Body of pancreas (tissue), 4 donors: ENCODE measurements around the gene SERPINB6. TPM values are rescaled to one million over a fixed set of nuclear protein-coding genes. Genes with fewer than 3 reads are reported as not detected.

Experiments used
- ATAC-seq: fragments of 150-250 bp; one replicate; pipeline ENCODE4 v1.9.1; 2016
- DNase-seq, 4 donors: peaks; one replicate each; pipeline ENCODE4 v3.0.0-alpha.2; 2019
- H3K27ac ChIP-seq, 4 donors: fragments of 200-600 bp; sonication (generic); 1 replicate in 3 of 4; 2 replicates in 1 of 4; pipeline versions ENCODE4 v1.5.1 to v1.6.1; 2016 to 2019; ENCODE audit warnings: mild to moderate bottlenecking in 1 of 4, mixed read lengths in 1 of 4, moderate library complexity in 1 of 4
- H3K27me3 ChIP-seq, 2 donors: fragments of 200-600 bp; sonication (generic); one replicate each; pipeline ENCODE4 v1.6.0; 2016; ENCODE audit warnings: mild to moderate bottlenecking in 1 of 2
- H3K36me3 ChIP-seq, 2 donors: fragments of 200-600 bp; sonication (generic); replicated peaks in 1 of 2; 2 replicates each; pipeline ENCODE4 v1.5.1; 2016; ENCODE audit warnings: low read depth in 2 of 2; ENCODE audit not compliant: insufficient read depth in 1 of 2
- H3K4me1 ChIP-seq: fragments of 200-600 bp; sonication (generic); one replicate; pipeline ENCODE4 v1.6.0; 2016
- H3K4me3 ChIP-seq, 2 donors: fragments of 200-600 bp; sonication (generic); 1 replicate in 1 of 2; 2 replicates in 1 of 2; pipeline ENCODE4 v1.5.1; 2016 to 2019
- H3K9me3 ChIP-seq, 3 donors: fragments of 200-600 bp; sonication (generic); 1 replicate in 2 of 3; 2 replicates in 1 of 3; pipeline ENCODE4 v1.5.1; 2016
- CTCF ChIP-seq, 7 experiments: fragments of 450-650 bp in 4 of 7; fragments of 200-600 bp in 3 of 7; sonication (generic) in 3 of 7; IDR thresholded peaks; one replicate each; pipeline ENCODE4 v1.5.1; 2016 to 2019; ENCODE audit warnings: antibody characterized with exemption in 7 of 7
- POLR2A ChIP-seq, 3 donors: fragments of 450-650 bp; IDR thresholded peaks; one replicate each; pipeline ENCODE4 v1.6.1; 2016; ENCODE audit warnings: antibody characterized with exemption in 3 of 3, mild to moderate bottlenecking in 2 of 3
- WGBS, 2 donors: methylation state at CpG; one replicate each; pipeline ENCODE4 v1.1.5; 2017; 5-methylcytosine and 5-hydroxymethylcytosine counted together
- intact Hi-C: fragments of 100-400 bp; cut with DNase I; formaldehyde crosslinking; loops from one replicate; pipeline ENCODE4 v1.15.1; 2023
- total RNA-seq, 2 donors: library from RNA; depleted of rRNA; stranded (reverse); fragments of >200 nt; gene quantifications; one replicate each; pipeline ENCODE4 v1.1.0, GENCODE V29; 2016

The SERPINB6 gene
- total RNA-seq, 2 donors from 2014 or later: 113 to 147 TPM

- no peaks in the 10 kb centered on the region for H3K9me3 ChIP-seq
- H3K4me1 ChIP-seq: peaks cover 20% of the 10 kb centered on the region
- DNase-seq (peak; percentile 73 to 79 (median 76)), ATAC-seq (peak; percentile 80)
- H3K36me3 ChIP-seq: no peaks in the 10 kb centered on the region
- WGBS, 2 donors: 1% methylated on average over 21 to 62 of the region's 80 CpGs
- intact Hi-C loops: no loop called here
- TF ChIP-seq CTCF (IDR thresholded peaks at IDR 0.05) (no peak), POLR2A (IDR thresholded peaks at IDR 0.05) (peak in 1 of 3 donors; percentile 55)
- H3K4me3 ChIP-seq: peak overlapping the region; percentile 47
- H3K27me3 ChIP-seq: no peaks in the 10 kb centered on the region
- peak overlapping the region; percentile 94 to 99 (median 96) for H3K27ac ChIP-seq
These were observed 481 bp downstream of the SERPINB6 start for GRCh38 chr6:2970753-2971419.

DNA sequence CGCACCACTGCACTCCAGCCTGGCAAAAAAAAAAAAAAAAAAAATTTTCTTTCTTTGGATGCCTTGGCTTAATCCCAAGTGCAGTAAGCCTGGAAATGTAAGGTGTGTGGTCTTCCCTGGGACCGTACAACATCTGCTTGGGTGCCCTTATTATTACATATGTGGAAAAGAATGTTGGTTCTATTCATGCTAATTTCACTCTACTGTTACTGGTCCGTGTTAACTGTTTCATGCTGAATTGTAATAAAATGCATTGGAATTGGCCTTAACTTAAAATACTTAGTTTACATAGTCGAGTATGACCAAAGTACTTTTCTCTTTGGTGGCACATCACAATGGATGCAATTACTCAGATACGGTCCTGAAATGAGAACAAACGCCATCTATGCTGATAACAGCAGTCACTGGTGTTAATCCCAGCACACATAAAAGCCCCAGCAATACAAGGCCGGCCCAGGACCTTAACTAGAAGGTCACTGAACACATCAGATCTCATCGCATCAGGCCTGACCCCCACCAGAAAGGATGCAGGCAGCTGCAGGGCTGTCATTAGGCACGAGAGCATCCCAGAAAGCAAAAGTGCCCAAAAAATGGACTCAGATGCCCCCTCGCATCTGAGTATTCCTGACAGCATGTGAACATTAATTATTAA lies 1.2 kb downstream of the SERPINB6 start:
- 34 to 39% methylated on average over 10 of the region's 10 CpGs for WGBS, 2 donors
- no peaks in the 10 kb centered on the region for H3K27me3 ChIP-seq
- H3K36me3 ChIP-seq: no peaks in the 10 kb centered on the region
- DNase-seq: no peak
- H3K4me1 ChIP-seq: peaks cover 23% of the 10 kb centered on the region
- TF ChIP-seq POLR2A (IDR thresholded peaks at IDR 0.05) (no peak), CTCF (IDR thresholded peaks at IDR 0.05) (no peak)
- intact Hi-C loops: no loop called here
- no peaks in the 10 kb centered on the region for H3K9me3 ChIP-seq
- no peak overlapping the region for H3K4me3 ChIP-seq
- H3K27ac ChIP-seq: peak overlapping the region; percentile 39 to 99 (median 94)
- ATAC-seq: no peak

DNA sequence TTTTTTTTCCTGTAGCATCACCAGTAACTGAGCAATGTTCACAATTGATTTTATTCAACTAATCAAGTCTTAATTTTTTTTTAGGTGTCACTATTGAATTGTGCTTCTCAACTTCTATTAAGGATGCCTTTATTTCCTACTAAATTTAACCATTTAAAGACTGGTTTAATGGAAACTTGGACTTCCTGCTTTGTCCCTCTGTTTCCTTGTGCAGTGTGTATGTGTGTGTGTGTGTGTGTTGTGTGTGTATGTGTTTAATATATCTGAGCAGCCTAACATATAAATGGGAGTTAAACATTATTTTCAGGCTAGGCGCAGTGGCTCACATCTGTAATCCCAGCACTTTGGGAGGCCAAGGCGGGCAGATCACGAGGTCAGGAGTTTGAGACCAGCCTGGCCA lies 1.8 kb downstream of the SERPINB6 start:
- ATAC-seq: no peak
- no peaks in the 10 kb centered on the region for H3K36me3 ChIP-seq
- H3K4me1 ChIP-seq: peaks cover 23% of the 10 kb centered on the region
- no peaks in the 10 kb centered on the region for H3K9me3 ChIP-seq
- no peaks in the 10 kb centered on the region for H3K27me3 ChIP-seq
- H3K4me3 ChIP-seq: no peak overlapping the region
- peak overlapping the region in 3 of 4 donors; percentile 94 to 99 (median 95) for H3K27ac ChIP-seq
- WGBS, 2 donors: 79 to 92% methylated on average over 3 of the region's 3 CpGs
- intact Hi-C loops: no loop called here
- DNase-seq: no peak
- TF ChIP-seq CTCF (IDR thresholded peaks at IDR 0.05) (no peak), POLR2A (IDR thresholded peaks at IDR 0.05) (no peak)

DNA sequence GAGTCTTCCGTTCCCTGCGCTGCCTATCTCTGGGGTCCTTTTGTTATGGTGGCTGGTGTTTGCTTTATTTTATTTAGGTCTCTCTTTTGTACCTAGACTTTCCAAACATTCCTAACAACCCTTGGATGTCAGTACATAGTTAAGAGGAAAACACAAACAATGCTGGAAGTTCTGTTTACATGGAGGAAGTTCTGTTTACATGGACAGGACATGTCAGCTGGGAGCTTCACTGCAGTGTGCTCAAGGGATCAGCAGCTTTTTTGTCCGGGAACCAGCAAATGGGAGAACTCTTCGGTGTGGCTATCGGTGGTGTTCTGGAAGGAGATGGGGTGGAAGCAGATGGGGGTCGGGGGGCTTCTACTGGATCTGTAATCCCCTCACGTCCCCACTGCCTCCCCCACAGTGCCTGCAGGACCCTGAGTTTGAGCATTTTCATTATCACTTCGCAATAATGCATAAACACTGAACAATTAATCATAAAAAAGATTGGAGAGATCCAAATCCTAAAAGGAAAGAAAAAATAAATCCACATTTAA lies 2.7 kb downstream of the SERPINB6 start:
- DNase-seq (no peak), ATAC-seq (no peak)
- no peak overlapping the region for H3K4me3 ChIP-seq
- H3K36me3 ChIP-seq: no peaks in the 10 kb centered on the region
- H3K4me1 ChIP-seq: peaks cover 25% of the 10 kb centered on the region
- intact Hi-C loops: no loop called here
- TF ChIP-seq POLR2A (IDR thresholded peaks at IDR 0.05): no peak
- 70 to 72% methylated on average over 8 of the region's 8 CpGs for WGBS, 2 donors
- H3K27ac ChIP-seq: peak overlapping the region in 2 of 4 donors; percentile 28 to 44
- H3K27me3 ChIP-seq: no peaks in the 10 kb centered on the region
- H3K9me3 ChIP-seq: no peaks in the 10 kb centered on the region

GRCh38 chr6:2967936-2968335 lies 3.4 kb downstream of the SERPINB6 start:
- Histone ChIP-seq H3K4me3 (no peak overlapping the region), H3K4me1 (peaks cover 32% of the 10 kb centered on the region), H3K36me3 (no peaks in the 10 kb centered on the region), H3K27me3 (no peaks in the 10 kb centered on the region), H3K27ac (no peak overlapping the region), H3K9me3 (no peaks in the 10 kb centered on the region)
- TF ChIP-seq CTCF (IDR thresholded peaks at IDR 0.05) (no peak), POLR2A (IDR thresholded peaks at IDR 0.05) (no peak)
- no peak for DNase-seq
- intact Hi-C loops: no loop called here
- ATAC-seq: no peak
- 95 to 96% methylated on average over 7 of the region's 7 CpGs for WGBS, 2 donors
